Eye (tissue), 1 donor: Measurements from ENCODE around the gene HMG20B.
"Not testable (repeated sequence)": the region's sequence is repeated elsewhere in the genome, so short reads cannot be mapped to it uniquely, and the experiment has no call there.

ENCODE experiments used
- DNase-seq: peaks from one replicate; pipeline ENCODE4 v3.0.0-alpha.2; 2015

HMG20B gene

GRCh38 chr19:3556978-3557460 lies 15.7 kb upstream of the HMG20B start:
- DNase-seq: no peak

GRCh38 chr19:3557461-3558248 lies 15.1 kb upstream of the HMG20B start, which contains the start of gene MFSD12:
Gene MFSD12 (minus strand): TSS chr19:3557586. CDS start chr19:3557403, 183 bp downstream.
- peak; percentile 97 for DNase-seq

- DNase-seq: no peak
Measured at GRCh38 chr19:3563709-3564524, 8.8 kb upstream of the HMG20B start.

- DNase-seq: no peak
Measured at GRCh38 chr19:3565139-3565538, 7.6 kb upstream of the HMG20B start.

- DNase-seq: not testable (repeated sequence)
Measured at GRCh38 chr19:3570042-3570441, 2.7 kb upstream of the HMG20B start.

- no peak for DNase-seq
Measured at GRCh38 chr19:3570606-3571011, 2.1 kb upstream of the HMG20B start.

GRCh38 chr19:3572132-3572854 lies 451 bp upstream of the HMG20B start:
- peak; percentile 99 for DNase-seq

GRCh38 chr19:3573162-3573857 lies 566 bp downstream of the HMG20B start:
- no peak for DNase-seq

- DNase-seq: peak; percentile 90
Measured at GRCh38 chr19:3573858-3574637, 1.3 kb downstream of the HMG20B start.

- DNase-seq: no peak
Measured at GRCh38 chr19:3575260-3575741, 2.6 kb downstream of the HMG20B start.

- DNase-seq: no peak
Measured at GRCh38 chr19:3575949-3576673, 3.4 kb downstream of the HMG20B start.

GRCh38 chr19:3576696-3577443 lies 4.1 kb downstream of the HMG20B start:
- peak; percentile 77 for DNase-seq

GRCh38 chr19:3577723-3578344 lies 5.1 kb downstream of the HMG20B start:
- DNase-seq: no peak

GRCh38 chr19:3578390-3578789 lies 5.6 kb downstream of the HMG20B start:
- no peak for DNase-seq

- DNase-seq: peak; percentile 28
Measured at GRCh38 chr19:3580156-3580934, 7.6 kb downstream of the HMG20B start.

GRCh38 chr19:3581792-3582191 lies 9.0 kb downstream of the HMG20B start:
- not testable (repeated sequence) for DNase-seq

GRCh38 chr19:3584036-3584802 lies 11.5 kb downstream of the HMG20B start:
- not testable (repeated sequence) for DNase-seq
